Mesenchymal stem cell (in vitro differentiated cells and primary cell): ENCODE measurements around the gene AKAP13.
A peak's percentile ranks its signal among the peaks of the same experiment; 100 is the strongest.

Experiments
- DNase-seq: peaks from one replicate; pipeline ENCODE4 v3.0.0-alpha.2; 2013
- H2AFZ ChIP-seq: one replicate; pipeline ENCODE4 v1.6.1; 2013; ENCODE audit warnings: low read depth, mild to moderate bottlenecking, control low read depth, inconsistent platforms, low read length, moderate library complexity
- H2AK5ac ChIP-seq: 2 replicates; pipeline ENCODE4 v1.6.1; 2013; ENCODE audit warnings: low read length, moderate library complexity, mild to moderate bottlenecking, inconsistent platforms; ENCODE audit not compliant: severe bottlenecking
- H2BK120ac ChIP-seq: one replicate; pipeline ENCODE4 v1.6.1; 2013; ENCODE audit warnings: low read depth, mild to moderate bottlenecking, inconsistent platforms, low read length, moderate library complexity
- H2BK12ac ChIP-seq, 2 experiments: one replicate each; pipeline ENCODE4 v1.6.1; 2013; ENCODE audit warnings: inconsistent platforms in 2 of 2, low read length in 2 of 2, mild to moderate bottlenecking in 2 of 2, moderate library complexity in 2 of 2, control low read depth in 1 of 2
- H2BK15ac ChIP-seq: one replicate; pipeline ENCODE4 v1.6.1; 2013; ENCODE audit warnings: mild to moderate bottlenecking, low read depth, inconsistent platforms; ENCODE audit not compliant: poor library complexity, severe bottlenecking
- H2BK5ac ChIP-seq: 2 replicates; pipeline ENCODE4 v1.6.1; 2013; ENCODE audit warnings: low read depth, mild to moderate bottlenecking, low read length, control low read depth, inconsistent platforms; ENCODE audit not compliant: poor library complexity, severe bottlenecking
- H3K14ac ChIP-seq, 2 experiments: one replicate each; pipeline ENCODE4 v1.6.1; 2013; ENCODE audit warnings: inconsistent platforms in 2 of 2, low read length in 2 of 2, control low read depth in 1 of 2, mild to moderate bottlenecking in 1 of 2, moderate library complexity in 1 of 2
- H3K18ac ChIP-seq, 2 experiments: one replicate each; pipeline ENCODE4 v1.6.1; 2013; ENCODE audit warnings: inconsistent platforms in 2 of 2, low read length in 2 of 2, control low read depth in 1 of 2, low read depth in 1 of 2, mild to moderate bottlenecking in 1 of 2
- H3K23ac ChIP-seq, 2 experiments: one replicate each; pipeline ENCODE4 v1.6.1; 2013; ENCODE audit warnings: inconsistent platforms in 2 of 2, low read length in 2 of 2, mild to moderate bottlenecking in 2 of 2, moderate library complexity in 2 of 2, control low read depth in 1 of 2
- H3K27ac ChIP-seq: 2 replicates; pipeline ENCODE4 v1.5.1; 2013; ENCODE audit warnings: mild to moderate bottlenecking, moderate library complexity, low read length, control low read depth, inconsistent platforms; ENCODE audit not compliant: poor library complexity, severe bottlenecking
- H3K27me3 ChIP-seq, 2 experiments: 2 replicates each; pipeline versions ENCODE4 v1.6.1 to v1.7.0; 2013; ENCODE audit warnings: low read length in 2 of 2, mild to moderate bottlenecking in 2 of 2, moderate library complexity in 2 of 2, control low read depth in 1 of 2, inconsistent platforms in 1 of 2; ENCODE audit not compliant: control insufficient read depth in 1 of 2, insufficient read depth in 1 of 2
- H3K36me3 ChIP-seq, 2 experiments: 2 replicates each; pipeline versions ENCODE4 v1.6.1 to v1.7.0; 2013; ENCODE audit warnings: low read length in 2 of 2, control low read depth in 1 of 2, inconsistent platforms in 1 of 2, low read depth in 1 of 2, mild to moderate bottlenecking in 1 of 2; ENCODE audit not compliant: insufficient read depth in 2 of 2, control insufficient read depth in 1 of 2
- H3K4ac ChIP-seq, 2 experiments: one replicate each; pipeline ENCODE4 v1.6.1; 2013; ENCODE audit warnings: inconsistent platforms in 2 of 2, low read length in 2 of 2, mild to moderate bottlenecking in 2 of 2, moderate library complexity in 2 of 2, control low read depth in 1 of 2, low read depth in 1 of 2
- H3K4me1 ChIP-seq: 2 replicates; pipeline ENCODE4 v1.6.1; 2013; ENCODE audit warnings: low read depth, low read length, control low read depth; ENCODE audit not compliant: control insufficient read depth, insufficient read depth
- H3K4me2 ChIP-seq: 2 replicates; pipeline ENCODE4 v1.6.1; 2013; ENCODE audit warnings: low read length, mild to moderate bottlenecking, inconsistent platforms; ENCODE audit not compliant: poor library complexity, severe bottlenecking
- H3K4me3 ChIP-seq, 2 experiments: 2 replicates each; pipeline versions ENCODE4 v1.5.1 to v1.7.0; 2013; ENCODE audit warnings: low read length in 2 of 2, mild to moderate bottlenecking in 2 of 2, control low read depth in 1 of 2, low read depth in 1 of 2; ENCODE audit not compliant: insufficient read depth in 1 of 2
- H3K79me1 ChIP-seq: replicated peaks from 2 replicates; pipeline ENCODE4 v1.6.1; 2013; ENCODE audit warnings: mild to moderate bottlenecking, control low read depth, low read length, inconsistent platforms; ENCODE audit not compliant: poor library complexity, severe bottlenecking
- H3K9ac ChIP-seq: 2 replicates; pipeline ENCODE4 v1.7.0; 2013; ENCODE audit warnings: mild to moderate bottlenecking, low read length, moderate library complexity
- H3K9me3 ChIP-seq: 2 replicates; pipeline ENCODE4 v1.7.0; 2013; ENCODE audit warnings: mild to moderate bottlenecking, low read length; ENCODE audit not compliant: control insufficient read depth
- H4K8ac ChIP-seq: one replicate; pipeline ENCODE4 v1.6.1; 2013; ENCODE audit warnings: inconsistent platforms, mild to moderate bottlenecking, low read length, moderate library complexity
- H4K91ac ChIP-seq: one replicate; pipeline ENCODE4 v1.6.1; 2013; ENCODE audit warnings: mild to moderate bottlenecking, low read length, inconsistent platforms
- WGBS: methylation state at CpG from one replicate; pipeline ENCODE4 v1.1.7; 2013; ENCODE audit warnings: mixed read lengths; 5-methylcytosine and 5-hydroxymethylcytosine counted together

AKAP13 gene

DNA sequence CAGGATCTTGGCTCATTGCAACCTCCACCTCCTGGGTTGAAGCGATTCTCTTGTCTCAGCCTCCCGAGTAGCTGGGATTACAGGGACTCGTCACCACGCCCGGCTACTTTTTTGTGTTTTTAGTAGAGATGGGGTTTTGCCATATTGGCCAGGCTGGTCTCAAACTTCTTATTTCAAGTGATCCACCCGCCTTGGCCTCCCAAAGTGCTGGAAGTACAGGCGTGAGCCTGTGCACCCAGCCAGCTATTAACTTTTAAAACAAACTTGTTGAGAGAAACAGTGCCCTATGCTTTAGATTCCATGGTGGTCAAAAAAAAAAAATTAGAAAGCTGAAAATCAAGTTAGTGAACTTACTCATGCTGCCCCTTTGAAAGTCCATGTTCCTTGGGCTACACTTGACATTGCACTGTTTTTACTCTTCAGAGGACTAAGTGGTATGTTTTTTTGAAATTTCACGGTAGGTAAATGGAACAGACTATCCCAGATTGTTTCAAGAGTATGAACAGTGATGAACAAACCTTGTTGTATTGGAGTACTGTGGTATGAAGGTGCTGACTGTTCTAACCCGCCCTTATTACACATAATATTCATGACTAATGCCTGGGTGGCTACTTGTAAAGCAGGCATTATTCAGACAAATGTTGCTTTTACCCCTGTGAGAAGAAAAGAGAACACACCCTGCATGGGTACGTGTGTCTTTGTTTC lies 207.5 kb downstream of the AKAP13 start:
- Histone ChIP-seq H3K4me3 (no peak overlapping the region), H3K79me1 (peaks cover 5% of the 10 kb centered on the region), H3K4me2 (no peak overlapping the region), H4K91ac (no peak overlapping the region), H3K18ac (no peak overlapping the region), H2BK15ac (no peak overlapping the region), H2BK120ac (no peak overlapping the region), H3K36me3 (peaks cover under 1 to 5% of the 10 kb centered on the region in 2 experiments), H2AFZ (no peak overlapping the region), H3K14ac (no peak overlapping the region), H2BK5ac (no peak overlapping the region), H3K27ac (peak overlapping the region; percentile 13), H3K9ac (peak overlapping the region; percentile 57), H2AK5ac (no peak overlapping the region), H3K4ac (no peak overlapping the region), H3K9me3 (no peaks in the 10 kb centered on the region), H3K4me1 (peaks cover 8% of the 10 kb centered on the region), H3K27me3 (no peaks in the 10 kb centered on the region), H3K23ac (no peak overlapping the region), H2BK12ac (no peak overlapping the region), H4K8ac (no peak overlapping the region)
- DNase-seq: peak; percentile 57
- WGBS: 94% methylated on average over 8 of the region's 10 CpGs

DNA sequence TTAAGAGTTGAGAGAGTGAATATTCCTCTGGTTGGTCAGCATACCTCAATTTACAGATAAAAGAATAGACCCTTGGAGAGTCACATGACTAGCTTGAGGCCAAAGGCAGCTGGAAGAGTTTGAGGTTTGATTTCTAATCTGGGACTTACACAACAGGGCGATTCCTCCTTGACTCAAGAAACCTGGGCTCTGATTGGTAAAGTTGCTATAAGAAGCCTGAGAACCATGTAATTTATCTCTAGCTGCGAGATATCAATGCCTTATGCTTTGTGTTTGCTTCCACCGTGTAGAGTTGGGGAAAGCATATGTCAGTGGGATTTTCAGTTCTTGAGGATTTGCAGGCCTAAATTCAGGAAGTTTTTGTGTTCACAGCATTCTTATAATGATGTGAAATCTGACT lies 208.3 kb downstream of the AKAP13 start:
- no peak overlapping the region for H4K91ac ChIP-seq
- no peak overlapping the region for H2BK120ac ChIP-seq
- no peak overlapping the region for H2AK5ac ChIP-seq
- no peaks in the 10 kb centered on the region for H3K9me3 ChIP-seq
- no peak overlapping the region for H2BK15ac ChIP-seq
- no peak overlapping the region for H3K14ac ChIP-seq
- WGBS: 39% methylated on average over 3 of the region's 3 CpGs
- H3K79me1 ChIP-seq: peaks cover 5% of the 10 kb centered on the region
- H3K36me3 ChIP-seq: peaks cover 0 to 5% of the 10 kb centered on the region in 2 experiments
- peaks cover 8% of the 10 kb centered on the region for H3K4me1 ChIP-seq
- H3K27ac ChIP-seq: peak overlapping the region; percentile 73
- H3K23ac ChIP-seq: no peak overlapping the region
- H3K9ac ChIP-seq: peak overlapping the region; percentile 57
- no peak overlapping the region for H3K4me2 ChIP-seq
- H3K18ac ChIP-seq: no peak overlapping the region
- no peak overlapping the region for H3K4me3 ChIP-seq
- H2AFZ ChIP-seq: no peak overlapping the region
- H3K4ac ChIP-seq: no peak overlapping the region
- H4K8ac ChIP-seq: no peak overlapping the region
- peak; percentile 81 for DNase-seq
- no peak overlapping the region for H2BK5ac ChIP-seq
- no peaks in the 10 kb centered on the region for H3K27me3 ChIP-seq
- H2BK12ac ChIP-seq: no peak overlapping the region

DNA sequence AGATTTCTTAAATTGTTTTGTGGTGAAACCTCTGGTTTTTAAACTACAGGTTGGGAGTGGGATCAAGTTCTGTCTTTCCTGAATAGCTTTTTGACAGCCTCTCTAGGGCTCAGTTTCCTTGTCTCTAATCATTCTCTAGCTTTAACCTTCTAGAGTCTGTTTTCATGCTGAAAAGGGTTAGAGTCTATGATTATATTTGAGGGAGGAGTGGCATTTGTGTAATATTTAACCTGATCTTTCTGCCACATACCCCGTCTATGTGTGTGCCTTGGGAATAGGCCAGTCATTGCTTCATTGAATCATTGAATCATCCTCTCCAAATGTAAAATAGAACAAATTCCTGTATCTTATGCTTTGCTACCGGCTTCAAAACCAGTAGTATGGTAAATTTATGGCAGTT lies 209.4 kb downstream of the AKAP13 start:
- H2BK12ac ChIP-seq: no peak overlapping the region
- H3K4me1 ChIP-seq: peaks cover 6% of the 10 kb centered on the region
- H3K4me3 ChIP-seq: no peak overlapping the region
- no peak overlapping the region for H3K14ac ChIP-seq
- H3K36me3 ChIP-seq: peaks cover 0 to 5% of the 10 kb centered on the region in 2 experiments
- H3K4me2 ChIP-seq: peak overlapping the region; percentile 5
- no peak overlapping the region for H4K8ac ChIP-seq
- H2AFZ ChIP-seq: no peak overlapping the region
- H3K27me3 ChIP-seq: no peaks in the 10 kb centered on the region
- DNase-seq: peak; percentile 33
- no CpG with 5 or more reads among the region's 2 CpGs for WGBS
- H4K91ac ChIP-seq: no peak overlapping the region
- H3K4ac ChIP-seq: no peak overlapping the region
- no peak overlapping the region for H2AK5ac ChIP-seq
- H3K23ac ChIP-seq: no peak overlapping the region
- peak overlapping the region; percentile 73 for H3K27ac ChIP-seq
- peak overlapping the region; percentile 56 for H3K9ac ChIP-seq
- peaks cover 5% of the 10 kb centered on the region for H3K79me1 ChIP-seq
- no peak overlapping the region for H3K18ac ChIP-seq
- H2BK5ac ChIP-seq: no peak overlapping the region
- H2BK120ac ChIP-seq: no peak overlapping the region
- H3K9me3 ChIP-seq: no peaks in the 10 kb centered on the region
- no peak overlapping the region for H2BK15ac ChIP-seq

DNA sequence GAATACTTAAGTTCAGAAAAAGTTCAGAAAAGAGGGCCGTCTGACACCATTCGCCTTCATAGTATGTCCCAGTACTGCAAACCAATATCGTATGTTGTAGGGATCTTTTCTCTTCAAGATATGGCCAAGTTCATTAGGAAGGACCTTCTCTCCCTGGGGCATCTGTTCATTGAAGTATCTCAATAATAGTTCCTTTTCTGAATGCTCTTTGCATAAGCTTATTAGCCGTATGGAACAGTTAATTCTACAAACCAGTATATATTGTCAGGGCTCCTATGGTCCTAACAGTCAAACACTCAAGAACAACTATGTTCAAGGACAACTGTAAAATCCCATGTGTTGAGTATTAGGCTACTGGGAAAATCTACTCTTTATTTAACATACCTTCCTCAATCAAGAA lies 211.2 kb downstream of the AKAP13 start:
- peaks cover 4% of the 10 kb centered on the region for H3K4me1 ChIP-seq
- H2BK5ac ChIP-seq: no peak overlapping the region
- H3K79me1 ChIP-seq: peaks cover 3% of the 10 kb centered on the region
- peaks cover 2 to 5% of the 10 kb centered on the region in 2 experiments for H3K36me3 ChIP-seq
- H3K23ac ChIP-seq: no peak overlapping the region
- WGBS: 100% methylated on average over 4 of the region's 4 CpGs
- H2AFZ ChIP-seq: no peak overlapping the region
- H3K18ac ChIP-seq: no peak overlapping the region
- DNase-seq: no peak
- H3K4me3 ChIP-seq: no peak overlapping the region
- no peak overlapping the region for H4K8ac ChIP-seq
- no peak overlapping the region for H3K9ac ChIP-seq
- no peaks in the 10 kb centered on the region for H3K9me3 ChIP-seq
- no peak overlapping the region for H2BK12ac ChIP-seq
- no peak overlapping the region for H3K4ac ChIP-seq
- H3K27ac ChIP-seq: no peak overlapping the region
- no peak overlapping the region for H2BK120ac ChIP-seq
- H3K27me3 ChIP-seq: no peaks in the 10 kb centered on the region
- no peak overlapping the region for H2AK5ac ChIP-seq
- no peak overlapping the region for H3K4me2 ChIP-seq
- no peak overlapping the region for H2BK15ac ChIP-seq
- no peak overlapping the region for H4K91ac ChIP-seq
- H3K14ac ChIP-seq: no peak overlapping the region
